ENCODE measurements around the gene TAX1BP3. TPM values are rescaled to one million over a fixed set of nuclear protein-coding genes. Genes with fewer than 3 reads are reported as not detected.

TAX1BP3 gene
- total RNA-seq, 1 donor from 2014 or later, result 91.2 TPM

GRCh38 chr17:3660311-3660891, 8.0 kb downstream of the TAX1BP3 start:
- no peak for TF ChIP-seq CTCF (conservative IDR thresholded peaks at IDR 0.05)
- Mint-ChIP-seq H3K36me3 (no peaks in the 10 kb centered on the region), H3K4me1 (ENCODE audit: unreplicated experiment) (peaks cover 5% of the 10 kb centered on the region), H3K27ac (peak overlapping the region; percentile 56), H3K27me3 (no peaks in the 10 kb centered on the region), H3K9me3 (no peaks in the 10 kb centered on the region), H3K4me3 (no peak overlapping the region)
- DNase-seq (ENCODE audit: extremely low spot score, unreplicated experiment), result no peak

GRCh38 chr17:3659541-3660111, 8.8 kb downstream of the TAX1BP3 start:
- no peak for DNase-seq (ENCODE audit: extremely low spot score, unreplicated experiment)
- Mint-ChIP-seq H3K4me3 (no peak overlapping the region), H3K4me1 (ENCODE audit: unreplicated experiment) (no peaks in the 10 kb centered on the region), H3K27me3 (no peaks in the 10 kb centered on the region), H3K9me3 (no peaks in the 10 kb centered on the region), H3K27ac (peak overlapping the region; percentile 56), H3K36me3 (no peaks in the 10 kb centered on the region)
- no peak for TF ChIP-seq CTCF (conservative IDR thresholded peaks at IDR 0.05)

DNA sequence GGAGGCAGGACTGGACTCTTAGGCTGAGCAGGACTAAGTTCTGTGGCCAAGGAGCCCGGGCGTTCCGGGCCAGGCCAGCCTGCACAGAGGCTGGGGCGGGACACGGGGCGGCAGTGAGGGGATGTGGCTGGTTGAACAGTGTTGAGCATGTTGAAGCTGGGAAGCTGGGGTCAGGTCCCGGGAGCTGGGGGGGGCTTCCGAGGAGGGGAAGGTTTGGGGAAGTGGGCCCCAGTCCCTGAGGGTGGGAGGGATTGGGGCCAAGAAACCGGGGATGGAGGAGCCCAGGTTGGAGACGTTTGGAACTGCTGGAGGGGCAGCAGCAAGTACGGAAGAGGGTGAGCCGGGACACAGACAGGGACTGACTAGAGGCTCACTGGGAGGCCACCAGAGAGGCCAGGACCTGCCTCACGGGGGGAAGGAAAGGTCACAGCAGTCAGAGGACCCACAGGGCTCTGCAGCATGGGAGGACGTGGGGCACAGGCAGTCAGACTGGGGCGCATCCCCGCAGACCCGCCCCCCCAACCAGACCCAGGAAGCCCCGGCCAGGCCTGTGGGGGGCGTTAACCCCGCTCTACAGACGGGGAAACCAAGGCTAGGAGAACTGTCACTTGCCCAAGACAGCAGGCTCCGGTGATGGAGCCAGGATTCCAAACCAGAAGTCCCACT, 9.5 kb downstream of the TAX1BP3 start:
- Mint-ChIP-seq H3K27me3 (no peaks in the 10 kb centered on the region), H3K4me1 (ENCODE audit: unreplicated experiment) (no peaks in the 10 kb centered on the region)
- no peak for TF ChIP-seq CTCF (conservative IDR thresholded peaks at IDR 0.05)

DNA sequence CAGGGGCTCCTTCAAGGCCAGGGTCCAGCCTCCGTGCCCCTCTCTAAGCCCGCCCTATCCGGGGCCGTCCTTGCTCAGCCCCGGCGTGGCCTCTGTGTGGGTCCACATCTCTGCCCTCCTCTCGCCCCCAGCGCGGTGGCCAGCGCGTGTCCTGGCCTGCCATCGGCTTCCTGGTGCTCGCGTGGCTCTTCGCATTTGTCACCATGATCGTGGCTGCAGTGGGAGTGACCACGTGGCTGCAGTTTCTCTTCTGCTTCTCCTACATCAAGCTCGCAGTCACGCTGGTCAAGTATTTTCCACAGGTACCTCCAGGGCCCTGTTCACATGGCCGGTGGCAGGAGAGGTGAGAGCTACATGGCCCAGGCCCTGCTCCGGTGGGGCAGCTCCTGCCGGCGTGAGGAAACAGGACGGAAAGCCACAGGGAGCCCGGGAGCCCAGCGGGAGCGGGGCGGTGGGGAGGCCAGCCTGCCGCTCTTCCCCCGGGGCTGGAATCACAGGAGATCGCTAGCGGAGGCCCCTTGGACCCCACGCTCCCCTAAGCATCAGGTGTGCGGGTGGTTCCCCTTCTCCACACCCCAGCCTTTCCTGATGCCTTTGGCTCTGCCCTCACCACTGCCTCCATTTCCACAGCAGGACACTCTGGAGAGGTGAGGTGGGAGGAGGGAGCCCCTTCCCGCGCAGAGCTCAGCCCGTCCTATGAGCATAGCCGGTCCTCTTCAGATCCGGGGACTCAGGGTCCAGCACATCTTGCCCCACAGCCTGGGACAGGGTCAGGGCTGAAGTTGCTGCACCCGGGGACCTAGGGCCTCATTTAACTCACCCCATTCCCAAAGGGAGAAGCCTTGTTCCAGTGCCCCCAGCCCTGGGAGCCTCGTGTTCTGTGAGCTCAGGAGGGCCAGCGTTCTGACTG, 10.2 kb downstream of the TAX1BP3 start:
- no peaks in the 10 kb centered on the region for H3K4me1 Mint-ChIP-seq (ENCODE audit: unreplicated experiment)
- no peaks in the 10 kb centered on the region for H3K9me3 Mint-ChIP-seq
- no peak overlapping the region for H3K4me3 Mint-ChIP-seq
- H3K27me3 Mint-ChIP-seq, result no peaks in the 10 kb centered on the region
- peaks cover 3% of the 10 kb centered on the region for H3K36me3 Mint-ChIP-seq
- no peak for DNase-seq (ENCODE audit: extremely low spot score, unreplicated experiment)
- H3K27ac Mint-ChIP-seq, result no peak overlapping the region
- TF ChIP-seq CTCF (conservative IDR thresholded peaks at IDR 0.05), result no peak

More for the DNA sequence above, 9.5 kb downstream of the TAX1BP3 start:
- Mint-ChIP-seq H3K9me3 (no peaks in the 10 kb centered on the region), H3K36me3 (peaks cover under 1% of the 10 kb centered on the region), H3K27ac (no peak overlapping the region), H3K4me3 (no peak overlapping the region)
- DNase-seq (ENCODE audit: extremely low spot score, unreplicated experiment), result no peak

DNA sequence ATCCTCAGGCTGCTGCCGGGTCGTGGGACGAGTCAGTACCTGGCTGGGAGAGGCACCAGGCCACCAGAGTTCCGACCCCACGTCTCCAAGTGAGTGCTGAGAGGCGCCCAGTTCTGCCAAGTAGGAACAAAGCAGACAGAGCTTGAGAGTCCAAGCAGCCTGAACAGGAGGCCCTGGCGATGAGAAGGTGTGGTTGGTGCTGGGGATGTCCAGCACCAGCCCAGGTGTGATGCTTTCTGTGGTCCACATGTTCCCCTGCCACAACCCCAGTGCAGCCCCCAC, 10.8 kb downstream of the TAX1BP3 start:
- H3K4me3 Mint-ChIP-seq, result no peak overlapping the region
- no peak for DNase-seq (ENCODE audit: extremely low spot score, unreplicated experiment)
- no peak for TF ChIP-seq CTCF (conservative IDR thresholded peaks at IDR 0.05)
- no peak overlapping the region for H3K27ac Mint-ChIP-seq
- H3K4me1 Mint-ChIP-seq (ENCODE audit: unreplicated experiment), result no peaks in the 10 kb centered on the region
- no peaks in the 10 kb centered on the region for H3K27me3 Mint-ChIP-seq
- peaks cover 3% of the 10 kb centered on the region for H3K36me3 Mint-ChIP-seq
- H3K9me3 Mint-ChIP-seq, result no peaks in the 10 kb centered on the region

All from type B pancreatic cell (in vitro differentiated cells).